NCI-H2107 (cell line): ENCODE results near the gene TNNT2.

ENCODE experiments used
- DNase-seq: peaks from one replicate; lab custom pipeline; 2025; lab: John Stamatoyannopoulos, UW

Gene TNNT2

DNA sequence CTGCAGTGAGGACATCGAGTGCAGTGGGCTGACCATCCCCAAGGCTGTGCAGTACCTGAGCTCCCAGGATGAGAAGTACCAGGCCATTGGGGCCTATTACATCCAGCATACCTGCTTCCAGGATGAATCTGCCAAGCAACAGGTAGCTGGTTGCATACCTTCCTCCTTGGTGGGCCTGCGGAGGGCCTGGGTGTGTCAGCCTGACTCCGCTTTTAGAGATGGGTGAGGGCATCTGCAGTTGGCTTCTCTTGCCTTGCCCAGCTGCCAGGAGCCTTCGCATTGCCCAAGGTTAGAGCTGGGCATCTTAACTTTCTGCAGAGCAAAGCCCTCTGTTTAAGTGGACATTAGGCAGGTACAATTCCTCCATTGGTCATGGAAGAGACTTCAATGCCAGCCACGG, 60.9 kb downstream of the TNNT2 start:
- DNase-seq = no peak

- DNase-seq = no peak
Measured at GRCh38 chr1:201313086-201313485, 64.4 kb downstream of the TNNT2 start.

DNA sequence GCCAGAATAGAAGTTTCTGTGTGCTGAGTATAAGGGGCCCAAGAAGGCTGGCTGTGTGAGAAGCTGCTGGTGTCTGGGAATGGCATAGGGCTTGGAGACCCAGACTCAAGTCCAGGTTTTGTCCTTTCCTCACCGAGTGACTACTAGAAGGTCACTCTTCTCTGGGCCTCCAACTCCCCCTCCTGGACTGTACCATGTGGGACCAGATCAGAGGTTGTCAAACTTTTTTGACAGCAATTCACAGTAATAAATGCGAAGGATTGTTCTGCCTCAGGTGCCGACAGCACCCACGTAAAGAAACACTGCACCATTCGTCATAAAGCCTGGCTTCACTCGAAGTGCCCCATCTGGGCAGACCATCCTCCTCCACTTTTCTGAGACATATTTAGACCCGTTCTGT, 65.2 kb downstream of the TNNT2 start:
- DNase-seq = no peak

GRCh38 chr1:201311356-201312011, 66.0 kb downstream of the TNNT2 start:
- no peak for DNase-seq

DNA sequence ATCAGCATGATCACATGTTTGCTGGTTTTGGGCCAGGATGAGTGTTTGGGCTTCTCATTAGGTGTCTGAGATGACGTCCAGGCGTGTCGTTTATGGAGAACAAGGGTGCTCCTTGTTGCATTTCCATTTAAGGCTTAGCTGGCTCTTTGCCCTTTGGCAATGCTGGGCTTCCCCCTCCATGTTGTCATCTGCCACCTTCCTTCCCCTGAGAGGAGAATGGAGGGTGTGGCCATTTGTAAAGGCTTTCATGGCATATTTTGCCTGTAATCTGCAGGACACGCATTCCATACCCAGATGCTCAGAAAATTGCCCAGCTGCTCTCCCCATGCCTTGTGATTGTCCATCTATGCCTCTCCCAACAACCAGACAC, 66.5 kb downstream of the TNNT2 start:
- no peak for DNase-seq

- DNase-seq = no peak
Measured at GRCh38 chr1:201310251-201310985, 67.1 kb downstream of the TNNT2 start.

GRCh38 chr1:201309416-201309815, 68.1 kb downstream of the TNNT2 start:
- DNase-seq = peak; percentile 90
